Transverse colon (tissue), 3 donors: Measurements from ENCODE around the gene SCD5.

Experiments
- EP300 ChIP-seq: sonication (generic); formaldehyde crosslinking; IDR thresholded peaks from one replicate; pipeline ENCODE4 v1.6.1; 2017; ENCODE audit warnings: antibody characterized with exemption, low read depth
- POLR2A ChIP-seq: fragments of 450-650 bp; IDR thresholded peaks from one replicate; pipeline ENCODE4 v1.6.1; 2016; ENCODE audit warnings: antibody characterized with exemption, mild to moderate bottlenecking, moderate library complexity
- TF ChIP-seq, protein P1 (sequence below), 5 experiments: fragments of 200-600 bp in 3 of 5; fragments of 450-650 bp in 2 of 5; sonication (generic) in 3 of 5; IDR thresholded peaks; 1 replicate in 2 of 5; 2 replicates in 3 of 5; pipeline ENCODE4 v1.5.1; 2016 to 2017; ENCODE audit warnings: antibody characterized with exemption in 5 of 5, inconsistent platforms in 3 of 5, mild to moderate bottlenecking in 2 of 5, moderate library complexity in 1 of 5

DNA sequence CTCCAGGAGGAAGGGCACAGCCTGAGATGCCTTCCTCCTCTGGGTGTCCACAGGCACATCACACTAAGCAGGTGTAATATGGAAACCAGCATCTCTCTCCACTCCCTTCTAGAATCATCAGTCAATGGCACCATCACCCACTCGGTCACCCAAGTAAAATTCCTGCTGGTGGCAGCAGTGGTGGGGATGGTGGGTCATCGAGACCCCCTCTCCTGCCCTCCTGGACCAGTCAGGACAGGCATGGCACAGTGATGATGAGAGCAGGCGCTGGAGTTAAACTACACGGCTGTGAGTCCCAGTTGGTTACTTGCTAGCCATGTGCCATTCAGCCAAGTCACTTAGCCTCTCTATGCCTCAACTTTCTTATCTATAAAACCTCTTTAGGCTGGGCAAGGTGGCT, 42.5 kb downstream of the SCD5 start:
- TF ChIP-seq, protein P1, sequence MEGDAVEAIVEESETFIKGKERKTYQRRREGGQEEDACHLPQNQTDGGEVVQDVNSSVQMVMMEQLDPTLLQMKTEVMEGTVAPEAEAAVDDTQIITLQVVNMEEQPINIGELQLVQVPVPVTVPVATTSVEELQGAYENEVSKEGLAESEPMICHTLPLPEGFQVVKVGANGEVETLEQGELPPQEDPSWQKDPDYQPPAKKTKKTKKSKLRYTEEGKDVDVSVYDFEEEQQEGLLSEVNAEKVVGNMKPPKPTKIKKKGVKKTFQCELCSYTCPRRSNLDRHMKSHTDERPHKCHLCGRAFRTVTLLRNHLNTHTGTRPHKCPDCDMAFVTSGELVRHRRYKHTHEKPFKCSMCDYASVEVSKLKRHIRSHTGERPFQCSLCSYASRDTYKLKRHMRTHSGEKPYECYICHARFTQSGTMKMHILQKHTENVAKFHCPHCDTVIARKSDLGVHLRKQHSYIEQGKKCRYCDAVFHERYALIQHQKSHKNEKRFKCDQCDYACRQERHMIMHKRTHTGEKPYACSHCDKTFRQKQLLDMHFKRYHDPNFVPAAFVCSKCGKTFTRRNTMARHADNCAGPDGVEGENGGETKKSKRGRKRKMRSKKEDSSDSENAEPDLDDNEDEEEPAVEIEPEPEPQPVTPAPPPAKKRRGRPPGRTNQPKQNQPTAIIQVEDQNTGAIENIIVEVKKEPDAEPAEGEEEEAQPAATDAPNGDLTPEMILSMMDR (IDR thresholded peaks at IDR 0.05): no peak
- no peak for TF ChIP-seq POLR2A
- TF ChIP-seq EP300: no peak
